IMR-90 (cell line): ENCODE results near the gene FAM228B. TPM values are rescaled to one million over a fixed set of nuclear protein-coding genes. Genes with fewer than 3 reads are reported as not detected.

Source experiments
- ATAC-seq: fragments of 200-7000 bp; cut with Tn5 transposase; 2 replicates; pipeline ENCODE4 v1.9.1; 2020; ENCODE audit warnings: low read depth, mild to moderate bottlenecking, moderate library complexity
- BruUV-seq: library from RNA; stranded (reverse); fragments of 400-500 nt; replicated peaks from 2 replicates; lab custom pipeline; 2021; lab: Mats Ljungman, UMichigan
- CTCF ChIA-PET: fragments of 300-600 bp; formaldehyde crosslinking; extraction: SDS; loops from one replicate; lab custom pipeline; 2021; ENCODE audit warnings: antibody characterized with exemption; lab: Yijun Ruan, JAX
- POLR2A ChIA-PET: fragments of 300-600 bp; sonication (Branson Sonifier 250); formaldehyde crosslinking; loops from one replicate; lab custom pipeline; 2022; ENCODE audit warnings: antibody characterized with exemption; ENCODE audit not compliant: unreplicated experiment; lab: Charles Lee
- DNase-seq: peaks from one replicate; pipeline ENCODE4 v3.0.0; 2013
- H2AFZ ChIP-seq: replicated peaks from 2 replicates; pipeline ENCODE3; 2013; ENCODE audit warnings: low read length, mild to moderate bottlenecking; ENCODE audit not compliant: poor library complexity
- H2AK5ac ChIP-seq: 2 replicates; pipeline ENCODE4 v1.6.1; 2013; ENCODE audit warnings: low read depth, low read length, inconsistent platforms
- H2AK9ac ChIP-seq: replicated peaks from 2 replicates; pipeline ENCODE3; 2013; ENCODE audit warnings: mild to moderate bottlenecking, low read depth, low read length, moderate library complexity; ENCODE audit not compliant: poor library complexity
- H2BK120ac ChIP-seq: 2 replicates; pipeline ENCODE4 v1.6.1; 2013; ENCODE audit warnings: low read depth, low read length, inconsistent platforms
- H2BK15ac ChIP-seq: 3 replicates; pipeline ENCODE4 v1.6.1; 2013; ENCODE audit warnings: low read depth, low read length, inconsistent platforms
- H2BK20ac ChIP-seq: 2 replicates; pipeline ENCODE4 v1.6.1; 2013; ENCODE audit warnings: low read depth, mild to moderate bottlenecking, inconsistent platforms, low read length, moderate library complexity
- H2BK5ac ChIP-seq: 2 replicates; pipeline ENCODE4 v1.6.1; 2013; ENCODE audit warnings: mild to moderate bottlenecking, low read depth, low read length, inconsistent platforms; ENCODE audit not compliant: poor library complexity, severe bottlenecking
- H3K14ac ChIP-seq: replicated peaks from 2 replicates; pipeline ENCODE4 v1.6.1; 2013; ENCODE audit warnings: low read depth, low read length, inconsistent platforms
- H3K18ac ChIP-seq: 2 replicates; pipeline ENCODE4 v1.6.1; 2013; ENCODE audit warnings: low read depth, low read length, control low read depth
- H3K23ac ChIP-seq: 2 replicates; pipeline ENCODE4 v1.6.1; 2013; ENCODE audit warnings: low read depth, low read length, inconsistent platforms
- H3K27ac ChIP-seq: 2 replicates; pipeline ENCODE4 v1.5.1; 2013; ENCODE audit warnings: mild to moderate bottlenecking, control low read depth, low read length; ENCODE audit not compliant: insufficient read depth
- H3K27me3 ChIP-seq: 2 replicates; pipeline ENCODE4 v1.6.1; 2013; ENCODE audit warnings: low read length; ENCODE audit not compliant: control insufficient read depth, insufficient read depth
- H3K36me3 ChIP-seq: 2 replicates; pipeline ENCODE4 v1.6.1; 2013; ENCODE audit warnings: low read length, mixed read lengths; ENCODE audit not compliant: control insufficient read depth, insufficient read depth
- H3K4ac ChIP-seq: 2 replicates; pipeline ENCODE4 v1.6.1; 2013; ENCODE audit warnings: low read depth, low read length, inconsistent platforms
- H3K4me1 ChIP-seq: 2 replicates; pipeline ENCODE4 v1.6.1; 2013; ENCODE audit warnings: low read length, mixed read lengths; ENCODE audit not compliant: control insufficient read depth, insufficient read depth
- H3K4me2 ChIP-seq: 2 replicates; pipeline ENCODE4 v1.6.1; 2013; ENCODE audit warnings: low read depth, mild to moderate bottlenecking, control low read depth, low read length, moderate library complexity
- H3K4me3 ChIP-seq: 2 replicates; pipeline ENCODE4 v1.5.1; 2013; ENCODE audit warnings: low read depth, mild to moderate bottlenecking, control low read depth, low read length, moderate library complexity; ENCODE audit not compliant: insufficient read depth
- H3K56ac ChIP-seq: 2 replicates; pipeline ENCODE4 v1.6.1; 2013; ENCODE audit warnings: low read length, inconsistent platforms; ENCODE audit not compliant: insufficient read depth; ENCODE audit errors: extremely low read depth
- H3K79me1 ChIP-seq, 2 experiments: 2 replicates each; pipeline ENCODE4 v1.6.1; 2013; ENCODE audit warnings: low read length in 2 of 2, inconsistent platforms in 1 of 2, low read depth in 1 of 2
- H3K9ac ChIP-seq: 2 replicates; pipeline ENCODE4 v1.6.1; 2013; ENCODE audit warnings: low read depth, low read length, control low read depth
- H3K9me1 ChIP-seq: 2 replicates; pipeline ENCODE4 v1.6.1; 2013; ENCODE audit warnings: low read length, inconsistent platforms; ENCODE audit not compliant: insufficient read depth
- H3K9me3 ChIP-seq: 2 replicates; pipeline ENCODE4 v1.6.1; 2013; ENCODE audit warnings: low read length; ENCODE audit not compliant: control insufficient read depth, insufficient read depth
- H4K20me1 ChIP-seq: 2 replicates; pipeline ENCODE4 v1.6.1; 2013; ENCODE audit warnings: low read length, inconsistent platforms; ENCODE audit not compliant: insufficient read depth
- H4K5ac ChIP-seq: 2 replicates; pipeline ENCODE4 v1.6.1; 2013; ENCODE audit warnings: mild to moderate bottlenecking, low read depth, low read length, control low read depth
- H4K8ac ChIP-seq, 2 experiments: 2 replicates each; pipeline ENCODE4 v1.6.1; 2013; ENCODE audit warnings: low read depth in 2 of 2, low read length in 2 of 2, control low read depth in 1 of 2, inconsistent platforms in 1 of 2
- H4K91ac ChIP-seq: 2 replicates; pipeline ENCODE4 v1.6.1; 2013; ENCODE audit warnings: low read depth, low read length, inconsistent platforms; ENCODE audit not compliant: insufficient read depth
- BHLHE40 ChIP-seq: fragments of 150-350 bp; IDR thresholded peaks from 2 replicates; pipeline ENCODE4 v1.6.1; 2016; ENCODE audit warnings: mild to moderate bottlenecking, low read depth, low read length
- CEBPB ChIP-seq: IDR thresholded peaks from 2 replicates; pipeline ENCODE4 v1.6.1; 2012; ENCODE audit warnings: low read depth, low read length, improper control_type of control experiment
- CHD1 ChIP-seq: IDR thresholded peaks from 2 replicates; pipeline ENCODE4 v1.6.1; 2012; ENCODE audit warnings: low read depth, low read length, improper control_type of control experiment
- FOS ChIP-seq: fragments of 150-350 bp; IDR thresholded peaks from 2 replicates; pipeline ENCODE4 v1.6.1; 2016; ENCODE audit warnings: low read depth, low read length
- MAFK ChIP-seq: IDR thresholded peaks from 2 replicates; pipeline ENCODE4 v1.6.1; 2012; ENCODE audit warnings: low read depth, low read length, improper control_type of control experiment
- MAZ ChIP-seq: IDR thresholded peaks from 2 replicates; pipeline ENCODE4 v1.6.1; 2012; ENCODE audit warnings: low read depth, mild to moderate bottlenecking, low read length, improper control_type of control experiment, moderate library complexity, borderline replicate concordance
- MXI1 ChIP-seq: IDR thresholded peaks from 2 replicates; pipeline ENCODE4 v1.6.1; 2012; ENCODE audit warnings: low read depth, mild to moderate bottlenecking, low read length, moderate library complexity, borderline replicate concordance
- NFE2L2 ChIP-seq: fragments of 150-350 bp; IDR thresholded peaks from 2 replicates; pipeline ENCODE4 v1.6.1; 2016; ENCODE audit warnings: low read depth, mild to moderate bottlenecking, low read length
- POLR2A ChIP-seq: IDR thresholded peaks from 2 replicates; pipeline ENCODE4 v1.6.1; 2012; ENCODE audit warnings: mild to moderate bottlenecking, low read depth, low read length
- RAD21 ChIP-seq: IDR thresholded peaks from 2 replicates; pipeline ENCODE4 v1.6.1; 2012; ENCODE audit warnings: low read length, improper control_type of control experiment
- RCOR1 ChIP-seq: IDR thresholded peaks from 2 replicates; pipeline ENCODE4 v1.6.1; 2012; ENCODE audit warnings: mild to moderate bottlenecking, low read length, improper control_type of control experiment; ENCODE audit not compliant: insufficient replicate concordance
- RFX5 ChIP-seq: IDR thresholded peaks from 2 replicates; pipeline ENCODE4 v1.8.0; 2012; ENCODE audit warnings: low read depth, mild to moderate bottlenecking, low read length, moderate library complexity
- SMC3 ChIP-seq: fragments of 150-350 bp; IDR thresholded peaks from 2 replicates; pipeline ENCODE4 v1.6.1; 2016; ENCODE audit warnings: low read depth, mild to moderate bottlenecking, antibody characterized with exemption, low read length, moderate library complexity
- WGBS, 2 experiments: methylation state at CpG; one replicate each; pipeline versions ENCODE4 v1.1.5 to v1.1.7; 2013; ENCODE audit warnings: missing lambda C conversion rate in 2 of 2; ENCODE audit not compliant: insufficient read length in 1 of 2; ENCODE audit errors: extremely low coverage in 2 of 2; 5-methylcytosine and 5-hydroxymethylcytosine counted together
- dilution Hi-C: fragments of 300-500 bp; cut with HindIII; formaldehyde crosslinking; loops from one replicate; pipeline ENCODE4 v1.14.3; 2018; ENCODE audit warnings: low sequenced_read_pairs; ENCODE audit not compliant: unreplicated experiment
- in situ Hi-C: fragments of 300-500 bp; cut with MboI; formaldehyde crosslinking; loops from 3 replicates; pipeline ENCODE4 v1.14.3; 2019; ENCODE audit warnings: low sequenced_read_pairs, inconsistent platforms, mixed read lengths
- intact Hi-C: fragments of 100-400 bp; cut with micrococcal nuclease; formaldehyde crosslinking; loops from 2 replicates; pipeline ENCODE4 v1.10.0; 2022
- polyA plus RNA-seq, 3 experiments: library from polyadenylated mRNA; depleted of rRNA; stranded (reverse); fragments of >200 nt; gene quantifications; 2 replicates each; pipeline ENCODE4 v1.2.3, GENCODE V29; 2012; ENCODE audit warnings: low replicate concordance in 1 of 3
- total RNA-seq: library from RNA; depleted of rRNA; stranded (reverse); fragments of >200 nt; gene quantifications from 2 replicates; pipeline ENCODE4 v1.2.3, GENCODE V29; 2012
- TF ChIP-seq, protein P1 (sequence below): fragments of 150-350 bp; IDR thresholded peaks from 2 replicates; pipeline ENCODE4 v1.6.1; 2016; ENCODE audit warnings: low read depth, mild to moderate bottlenecking, low read length, moderate library complexity, borderline replicate concordance
- TF ChIP-seq, protein P2 (sequence below): conservative IDR thresholded peaks from 2 replicates; pipeline ENCODE4 v1.5.1; 2012; ENCODE audit warnings: mild to moderate bottlenecking, low read depth, low read length, improper control_type of control experiment
- TF ChIP-seq, protein P3 (sequence below): fragments of 150-350 bp; IDR thresholded peaks from 2 replicates; pipeline ENCODE4 v1.6.1; 2017; ENCODE audit warnings: mild to moderate bottlenecking, antibody characterized with exemption, low read length, low read depth

Gene FAM228B
- total and polyA plus RNA-seq, 2 of the 4 experiments (the other 2 are of a cell fraction), result 2.0 to 2.9 TPM

DNA sequence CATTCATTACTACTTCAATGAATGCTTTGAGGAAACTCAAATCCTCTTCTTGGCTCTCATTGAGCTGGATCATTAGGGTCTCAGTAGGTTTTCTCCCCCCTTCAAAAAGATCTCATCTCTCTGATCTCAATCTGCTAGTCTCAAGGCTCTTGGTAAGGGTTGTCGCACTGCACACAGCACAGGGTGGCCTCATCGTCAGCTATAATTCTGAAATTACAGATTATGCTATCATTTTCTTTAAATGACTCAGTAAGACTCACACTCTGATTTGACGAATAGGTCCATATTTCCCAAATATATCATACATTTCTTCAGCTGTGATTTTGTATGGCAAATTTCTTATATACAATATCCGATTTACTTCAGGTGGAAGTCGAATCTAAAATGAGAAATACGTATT lies 49.5 kb upstream of the FAM228B start:
- intact Hi-C loops, result no loop called here
- H3K18ac ChIP-seq, result no peak overlapping the region
- no peak overlapping the region for H4K5ac ChIP-seq
- dilution Hi-C loops, result no loop called here
- no peak overlapping the region for H3K56ac ChIP-seq
- no peak overlapping the region for H3K14ac ChIP-seq
- H2BK120ac ChIP-seq, result no peak overlapping the region
- no peaks in the 10 kb centered on the region for H3K9me3 ChIP-seq
- ATAC-seq, result no peak
- no peak overlapping the region for H4K91ac ChIP-seq
- H3K4me1 ChIP-seq, result peaks cover 3% of the 10 kb centered on the region; the same call in 1 of the 2 replicates
- no peak overlapping the region for H3K9ac ChIP-seq
- H2BK20ac ChIP-seq, result no peak overlapping the region
- no peak overlapping the region for H2AK5ac ChIP-seq
- no TSS peak for BruUV-seq
- no peak overlapping the region for H3K4ac ChIP-seq
- ChIA-PET POLR2A (no interaction called here), CTCF (interaction anchor here (0.6 kb wide), 1 partner anchor 147 kb away, joined by 3 read pairs; the partner anchor contains the start of gene ATAD2B)
- H4K8ac ChIP-seq, result no peak overlapping the region
- no peak overlapping the region for H3K23ac ChIP-seq
- H3K27me3 ChIP-seq, result no peaks in the 10 kb centered on the region
- H3K79me1 ChIP-seq, result peaks cover 27 to 48% of the 10 kb centered on the region in 2 experiments
- no peak for DNase-seq
- TF ChIP-seq MXI1, result no peak
- no peak for TF ChIP-seq MAFK
- TF ChIP-seq CEBPB, result no peak
- no peak for TF ChIP-seq BHLHE40
- no peak for TF ChIP-seq NFE2L2
- no peak for TF ChIP-seq RFX5
- TF ChIP-seq, protein P1, sequence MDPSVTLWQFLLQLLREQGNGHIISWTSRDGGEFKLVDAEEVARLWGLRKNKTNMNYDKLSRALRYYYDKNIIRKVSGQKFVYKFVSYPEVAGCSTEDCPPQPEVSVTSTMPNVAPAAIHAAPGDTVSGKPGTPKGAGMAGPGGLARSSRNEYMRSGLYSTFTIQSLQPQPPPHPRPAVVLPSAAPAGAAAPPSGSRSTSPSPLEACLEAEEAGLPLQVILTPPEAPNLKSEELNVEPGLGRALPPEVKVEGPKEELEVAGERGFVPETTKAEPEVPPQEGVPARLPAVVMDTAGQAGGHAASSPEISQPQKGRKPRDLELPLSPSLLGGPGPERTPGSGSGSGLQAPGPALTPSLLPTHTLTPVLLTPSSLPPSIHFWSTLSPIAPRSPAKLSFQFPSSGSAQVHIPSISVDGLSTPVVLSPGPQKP, result no peak
- TF ChIP-seq, protein P2, sequence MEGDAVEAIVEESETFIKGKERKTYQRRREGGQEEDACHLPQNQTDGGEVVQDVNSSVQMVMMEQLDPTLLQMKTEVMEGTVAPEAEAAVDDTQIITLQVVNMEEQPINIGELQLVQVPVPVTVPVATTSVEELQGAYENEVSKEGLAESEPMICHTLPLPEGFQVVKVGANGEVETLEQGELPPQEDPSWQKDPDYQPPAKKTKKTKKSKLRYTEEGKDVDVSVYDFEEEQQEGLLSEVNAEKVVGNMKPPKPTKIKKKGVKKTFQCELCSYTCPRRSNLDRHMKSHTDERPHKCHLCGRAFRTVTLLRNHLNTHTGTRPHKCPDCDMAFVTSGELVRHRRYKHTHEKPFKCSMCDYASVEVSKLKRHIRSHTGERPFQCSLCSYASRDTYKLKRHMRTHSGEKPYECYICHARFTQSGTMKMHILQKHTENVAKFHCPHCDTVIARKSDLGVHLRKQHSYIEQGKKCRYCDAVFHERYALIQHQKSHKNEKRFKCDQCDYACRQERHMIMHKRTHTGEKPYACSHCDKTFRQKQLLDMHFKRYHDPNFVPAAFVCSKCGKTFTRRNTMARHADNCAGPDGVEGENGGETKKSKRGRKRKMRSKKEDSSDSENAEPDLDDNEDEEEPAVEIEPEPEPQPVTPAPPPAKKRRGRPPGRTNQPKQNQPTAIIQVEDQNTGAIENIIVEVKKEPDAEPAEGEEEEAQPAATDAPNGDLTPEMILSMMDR, result no peak
- no peak for TF ChIP-seq MAZ
- TF ChIP-seq POLR2A, result no peak
- TF ChIP-seq CHD1, result no peak
- TF ChIP-seq, protein P3, sequence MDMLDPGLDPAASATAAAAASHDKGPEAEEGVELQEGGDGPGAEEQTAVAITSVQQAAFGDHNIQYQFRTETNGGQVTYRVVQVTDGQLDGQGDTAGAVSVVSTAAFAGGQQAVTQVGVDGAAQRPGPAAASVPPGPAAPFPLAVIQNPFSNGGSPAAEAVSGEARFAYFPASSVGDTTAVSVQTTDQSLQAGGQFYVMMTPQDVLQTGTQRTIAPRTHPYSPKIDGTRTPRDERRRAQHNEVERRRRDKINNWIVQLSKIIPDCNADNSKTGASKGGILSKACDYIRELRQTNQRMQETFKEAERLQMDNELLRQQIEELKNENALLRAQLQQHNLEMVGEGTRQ, result no peak
- TF ChIP-seq RCOR1, result no peak
- TF ChIP-seq FOS, result no peak
- no peak for TF ChIP-seq RAD21
- TF ChIP-seq SMC3, result no peak
- H2BK5ac ChIP-seq, result no peak overlapping the region
- H4K20me1 ChIP-seq, result no peaks in the 10 kb centered on the region; the same call in 1 of the 2 replicates
- peaks cover 13% of the 10 kb centered on the region for H3K36me3 ChIP-seq
- no peak overlapping the region for H3K27ac ChIP-seq
- no peak overlapping the region for H3K4me2 ChIP-seq
- H3K9me1 ChIP-seq, result peaks cover 6% of the 10 kb centered on the region; the same call in 1 of the 2 replicates
- H2AFZ ChIP-seq, result no peak overlapping the region
- H2BK15ac ChIP-seq, result no peak overlapping the region
- no CpG with 5 or more reads among the region's 6 CpGs for WGBS, 2 experiments
- no peak overlapping the region for H3K4me3 ChIP-seq
- H2AK9ac ChIP-seq, result no peak overlapping the region
- in situ Hi-C loops, result loop anchor here (10.0 kb wide), 1 partner anchor 249 kb away; no protein-coding TSS in a partner anchor
